H9 (cell line): Measurements from ENCODE around the gene PRIMPOL. TPM values are rescaled to one million over a fixed set of nuclear protein-coding genes. Genes with fewer than 3 reads are reported as not detected.

Experiments used
- DNase-seq: peaks from one replicate; pipeline ENCODE4 v3.0.0-alpha.2; 2017
- H2AFZ ChIP-seq: one replicate; pipeline ENCODE4 v1.6.1; 2013; ENCODE audit warnings: mild to moderate bottlenecking, low read length, control low read depth, moderate library complexity
- H2AK5ac ChIP-seq: 2 replicates; pipeline ENCODE4 v1.6.1; 2013; ENCODE audit warnings: low read length, control low read depth, mixed read lengths; ENCODE audit not compliant: insufficient read length
- H2BK120ac ChIP-seq: one replicate; pipeline ENCODE4 v1.6.1; 2013; ENCODE audit warnings: low read depth, mild to moderate bottlenecking, low read length, control low read depth, inconsistent platforms; ENCODE audit not compliant: poor library complexity, severe bottlenecking
- H2BK12ac ChIP-seq: 2 replicates; pipeline ENCODE4 v1.6.1; 2013; ENCODE audit warnings: low read length, control low read depth, mixed read lengths, low read depth; ENCODE audit not compliant: insufficient read length
- H2BK15ac ChIP-seq: 2 replicates; pipeline ENCODE4 v1.6.1; 2013; ENCODE audit warnings: low read depth, low read length, control low read depth
- H2BK20ac ChIP-seq: one replicate; pipeline ENCODE4 v1.6.1; 2013; ENCODE audit warnings: low read depth, mild to moderate bottlenecking, low read length, control low read depth, inconsistent platforms; ENCODE audit not compliant: poor library complexity, severe bottlenecking
- H2BK5ac ChIP-seq: 2 replicates; pipeline ENCODE4 v1.6.1; 2013; ENCODE audit warnings: low read length, control low read depth, mixed read lengths; ENCODE audit not compliant: insufficient read length
- H3K14ac ChIP-seq: 2 replicates; pipeline ENCODE4 v1.6.1; 2013; ENCODE audit warnings: low read length, control low read depth; ENCODE audit not compliant: insufficient read depth
- H3K18ac ChIP-seq: 2 replicates; pipeline ENCODE4 v1.6.1; 2013; ENCODE audit warnings: low read depth, mild to moderate bottlenecking, mixed read lengths, low read length, control low read depth; ENCODE audit not compliant: insufficient read length
- H3K23ac ChIP-seq: 2 replicates; pipeline ENCODE4 v1.6.1; 2013; ENCODE audit warnings: low read length, control low read depth, mixed read lengths, low read depth; ENCODE audit not compliant: insufficient read length
- H3K23me2 ChIP-seq: 2 replicates; pipeline ENCODE4 v1.6.1; 2013; ENCODE audit warnings: low read depth, mild to moderate bottlenecking, mixed read lengths, low read length, control low read depth; ENCODE audit not compliant: insufficient read length, poor library complexity, severe bottlenecking
- H3K27ac ChIP-seq: 2 replicates; pipeline ENCODE4 v1.5.1; 2013; ENCODE audit warnings: low read length, control low read depth, mixed read lengths, low read depth; ENCODE audit not compliant: insufficient read length
- H3K27me3 ChIP-seq: 2 replicates; pipeline ENCODE4 v1.6.1; 2013; ENCODE audit warnings: low read length, control low read depth, inconsistent platforms; ENCODE audit not compliant: insufficient read depth
- H3K4ac ChIP-seq: 2 replicates; pipeline ENCODE4 v1.6.1; 2013; ENCODE audit warnings: low read depth, mild to moderate bottlenecking, control low read depth, inconsistent platforms, low read length, moderate library complexity
- H3K4me1 ChIP-seq: 2 replicates; pipeline ENCODE4 v1.6.1; 2013; ENCODE audit warnings: low read length, control low read depth, inconsistent platforms; ENCODE audit not compliant: insufficient read depth
- H3K4me2 ChIP-seq: 2 replicates; pipeline ENCODE4 v1.6.1; 2013; ENCODE audit warnings: low read length, control low read depth, mixed read lengths; ENCODE audit not compliant: insufficient read length, insufficient read depth
- H3K56ac ChIP-seq: 2 replicates; pipeline ENCODE4 v1.6.1; 2013; ENCODE audit warnings: low read depth, mild to moderate bottlenecking, mixed read lengths, low read length, control low read depth; ENCODE audit not compliant: insufficient read length
- H3K79me1 ChIP-seq: 2 replicates; pipeline ENCODE4 v1.6.1; 2013; ENCODE audit warnings: low read depth, mild to moderate bottlenecking, moderate library complexity, low read length, control low read depth, inconsistent platforms; ENCODE audit not compliant: insufficient read depth, poor library complexity, severe bottlenecking
- H3K79me2 ChIP-seq: 2 replicates; pipeline ENCODE4 v1.6.1; 2013; ENCODE audit warnings: low read length, control low read depth, inconsistent platforms; ENCODE audit not compliant: insufficient read depth
- H3K9ac ChIP-seq: 2 replicates; pipeline ENCODE4 v1.6.1; 2013; ENCODE audit warnings: low read length, control low read depth, mixed read lengths; ENCODE audit not compliant: insufficient read length; ENCODE audit errors: extremely low read depth
- H3K9me3 ChIP-seq: one replicate; pipeline ENCODE4 v1.6.1; 2013; ENCODE audit warnings: low read depth, low read length, inconsistent platforms; ENCODE audit not compliant: control insufficient read depth
- H3T11ph ChIP-seq: one replicate; pipeline ENCODE4 v1.6.1; 2013; ENCODE audit warnings: mild to moderate bottlenecking, low read length, control low read depth, inconsistent platforms
- H4K20me1 ChIP-seq: one replicate; pipeline ENCODE4 v1.6.1; 2013; ENCODE audit not compliant: control insufficient read depth, insufficient read length, insufficient read depth
- H4K5ac ChIP-seq: 2 replicates; pipeline ENCODE4 v1.6.1; 2013; ENCODE audit warnings: low read depth, mild to moderate bottlenecking, mixed read lengths, low read length, control low read depth; ENCODE audit not compliant: insufficient read length
- H4K8ac ChIP-seq: replicated peaks from 2 replicates; pipeline ENCODE4 v1.6.1; 2013; ENCODE audit warnings: low read length, control low read depth, mixed read lengths, low read depth; ENCODE audit not compliant: insufficient read length
- H4K91ac ChIP-seq: 2 replicates; pipeline ENCODE4 v1.6.1; 2013; ENCODE audit warnings: low read depth, mild to moderate bottlenecking, moderate library complexity, mixed read lengths, low read length, control low read depth; ENCODE audit not compliant: insufficient read length
- H3K27ac Mint-ChIP-seq, 3 experiments: 2 replicates in 2 of 3; 3 replicates in 1 of 3; pipeline ENCODE4 v1.8.0; 2020 to 2021; ENCODE audit warnings: mixed read lengths in 3 of 3, mild to moderate bottlenecking in 1 of 3, moderate library complexity in 1 of 3
- H3K27me3 Mint-ChIP-seq: 2 replicates; pipeline ENCODE4 v1.8.0; 2021; ENCODE audit warnings: low read depth, mild to moderate bottlenecking, moderate library complexity, mixed read lengths
- H3K36me3 Mint-ChIP-seq, 3 experiments: 2 replicates in 2 of 3; 3 replicates in 1 of 3; pipeline ENCODE4 v1.8.0; 2020 to 2021; ENCODE audit warnings: low read depth in 3 of 3, mixed read lengths in 3 of 3; ENCODE audit not compliant: insufficient read depth in 1 of 3
- H3K4me1 Mint-ChIP-seq, 2 experiments: 2 replicates each; pipeline ENCODE4 v1.8.0; 2020; ENCODE audit warnings: mixed read lengths in 2 of 2
- H3K4me3 Mint-ChIP-seq, 2 experiments: 2 replicates in 1 of 2; 3 replicates in 1 of 2; pipeline ENCODE4 v1.8.0; 2020 to 2021; ENCODE audit warnings: mild to moderate bottlenecking in 2 of 2, mixed read lengths in 2 of 2, moderate library complexity in 1 of 2
- H3K9me3 Mint-ChIP-seq, 2 experiments: 2 replicates in 1 of 2; 3 replicates in 1 of 2; pipeline ENCODE4 v1.8.0; 2020; ENCODE audit warnings: mild to moderate bottlenecking in 2 of 2, mixed read lengths in 2 of 2, moderate library complexity in 1 of 2
- CTCF ChIP-seq: fragments of 200-600 bp; sonication (generic); conservative IDR thresholded peaks from 3 replicates; pipeline ENCODE4 v1.8.0; 2021; ENCODE audit warnings: antibody characterized with exemption, mild to moderate bottlenecking
- WGBS: extraction: QIAGEN DNeasy Blood & Tissue Kit; methylation state at CpG from one replicate; pipeline ENCODE4 v1.1.7; 2013; ENCODE audit warnings: missing lambda C conversion rate, low lambda C conversion rate, mixed read lengths; ENCODE audit not compliant: insufficient read length; ENCODE audit errors: extremely low coverage; 5-methylcytosine and 5-hydroxymethylcytosine counted together
- total RNA-seq: library from RNA; stranded (reverse); gene quantifications from 2 replicates; pipeline ENCODE4 v1.2.1, GENCODE V29; 2021

PRIMPOL gene
- total RNA-seq, 1 experiment from 2014 or later, result 4.9 TPM

GRCh38 chr4:184688005-184688404, 38.5 kb downstream of the PRIMPOL start:
- H4K20me1 ChIP-seq, result no peaks in the 10 kb centered on the region
- no peak overlapping the region for H3K56ac ChIP-seq
- peaks cover 11 to 12% of the 10 kb centered on the region in 2 experiments for H3K4me1 Mint-ChIP-seq
- H3K9me3 ChIP-seq, result no peaks in the 10 kb centered on the region
- no peak overlapping the region for H2AFZ ChIP-seq
- peaks cover 5 to 8% (median 6%) of the 10 kb centered on the region in 3 experiments; a peak in 4 of 7 replicates for H3K36me3 Mint-ChIP-seq
- no peak overlapping the region for H2AK5ac ChIP-seq
- no peaks in the 10 kb centered on the region for H3K27me3 ChIP-seq
- no peaks in the 10 kb centered on the region for H3K27me3 Mint-ChIP-seq
- no peak overlapping the region for H3K4ac ChIP-seq
- no peaks in the 10 kb centered on the region for H3K79me1 ChIP-seq
- no peaks in the 10 kb centered on the region for H3K79me2 ChIP-seq
- H3K4me3 Mint-ChIP-seq, result no peak overlapping the region; a peak in 1 of 5 replicates
- no peak overlapping the region for H4K5ac ChIP-seq
- H3K14ac ChIP-seq, result no peak overlapping the region
- H3K23me2 ChIP-seq, result no peaks in the 10 kb centered on the region
- H2BK5ac ChIP-seq, result no peak overlapping the region
- H2BK20ac ChIP-seq, result no peak overlapping the region
- WGBS, result no CpG with 5 or more reads among the region's 3 CpGs
- no peak overlapping the region for H3T11ph ChIP-seq
- no peak overlapping the region for H4K91ac ChIP-seq
- H3K23ac ChIP-seq, result no peak overlapping the region
- H3K4me1 ChIP-seq, result no peaks in the 10 kb centered on the region
- H2BK15ac ChIP-seq, result no peak overlapping the region
- H3K27ac Mint-ChIP-seq, result peak overlapping the region in 2 of 3 experiments; percentile 73 to 91; a peak in 5 of 7 replicates
- no peak overlapping the region for H3K9ac ChIP-seq
- no peak for TF ChIP-seq CTCF
- H3K9me3 Mint-ChIP-seq, result no peaks in the 10 kb centered on the region
- no peak overlapping the region for H3K4me2 ChIP-seq
- no peak overlapping the region for H3K27ac ChIP-seq
- no peak for DNase-seq
- H2BK12ac ChIP-seq, result no peak overlapping the region
- no peak overlapping the region for H2BK120ac ChIP-seq
- no peak overlapping the region for H4K8ac ChIP-seq
- no peak overlapping the region for H3K18ac ChIP-seq
